ENCODE measurements around the gene PHLDB2. TPM values are rescaled to one million over a fixed set of nuclear protein-coding genes. Genes with fewer than 3 reads are reported as not detected.

The PHLDB2 gene
- total RNA-seq, 1 experiment from 2014 or later = 102 TPM

DNA sequence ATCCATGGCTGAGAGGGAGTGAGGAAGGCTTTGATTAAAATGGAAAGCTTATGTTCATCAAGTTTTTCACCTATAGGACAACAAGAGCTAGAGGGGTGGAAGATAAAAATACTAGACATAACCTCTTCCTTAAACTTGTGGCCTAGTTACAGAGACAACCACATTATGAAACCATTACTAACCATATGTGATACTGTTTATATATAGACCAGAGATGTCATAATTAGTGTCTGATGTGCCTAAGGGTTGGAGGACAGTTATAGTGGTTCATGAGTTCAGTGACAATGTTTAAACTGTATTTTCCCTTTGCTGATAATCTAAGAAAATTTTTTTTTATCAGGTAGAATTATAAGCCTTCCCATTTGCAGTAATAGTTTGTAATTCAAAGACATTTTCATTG lies 23.7 kb downstream of the PHLDB2 start:
- Histone ChIP-seq H3K4me3 (no peak overlapping the region), H3K36me3 (peaks cover 61% of the 10 kb centered on the region), H3K27me3 (no peaks in the 10 kb centered on the region), H3K27ac (no peak overlapping the region), H3K4me1 (no peaks in the 10 kb centered on the region), H3K9me3 (replicated peaks) (peaks cover 9% of the 10 kb centered on the region)
- no peak for DNase-seq

DNA sequence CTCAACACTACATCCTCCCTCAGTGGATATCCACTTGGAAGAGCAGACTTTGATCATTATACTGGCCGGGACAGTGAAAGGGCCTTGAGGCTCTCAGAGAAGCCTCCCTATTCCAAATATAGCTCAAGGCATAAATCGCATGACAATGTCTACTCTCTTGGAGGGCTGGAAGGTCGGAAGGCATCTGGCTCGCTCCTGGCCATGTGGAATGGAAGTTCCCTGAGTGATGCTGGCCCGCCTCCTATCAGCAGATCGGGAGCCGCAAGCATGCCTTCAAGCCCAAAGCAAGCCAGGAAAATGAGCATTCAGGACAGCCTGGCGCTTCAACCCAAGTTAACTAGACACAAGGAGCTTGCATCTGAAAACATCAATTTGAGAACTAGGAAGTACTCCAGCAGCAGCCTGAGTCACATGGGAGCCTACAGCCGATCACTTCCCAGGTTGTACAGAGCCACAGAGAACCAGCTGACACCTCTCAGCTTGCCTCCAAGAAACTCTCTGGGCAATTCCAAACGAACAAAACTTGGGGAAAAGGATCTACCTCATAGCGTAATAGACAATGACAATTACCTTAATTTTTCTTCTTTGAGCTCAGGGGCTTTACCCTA lies 25.4 kb downstream of the PHLDB2 start:
- no peaks in the 10 kb centered on the region for H3K27me3 ChIP-seq
- no peak overlapping the region for H3K27ac ChIP-seq
- peaks cover 5% of the 10 kb centered on the region; the same call in 1 of the 2 replicates for H3K9me3 ChIP-seq (replicated peaks)
- no peak overlapping the region for H3K4me3 ChIP-seq
- DNase-seq = no peak
- no peaks in the 10 kb centered on the region; the same call in 1 of the 2 replicates for H3K4me1 ChIP-seq
- H3K36me3 ChIP-seq = peaks cover 72% of the 10 kb centered on the region

DNA sequence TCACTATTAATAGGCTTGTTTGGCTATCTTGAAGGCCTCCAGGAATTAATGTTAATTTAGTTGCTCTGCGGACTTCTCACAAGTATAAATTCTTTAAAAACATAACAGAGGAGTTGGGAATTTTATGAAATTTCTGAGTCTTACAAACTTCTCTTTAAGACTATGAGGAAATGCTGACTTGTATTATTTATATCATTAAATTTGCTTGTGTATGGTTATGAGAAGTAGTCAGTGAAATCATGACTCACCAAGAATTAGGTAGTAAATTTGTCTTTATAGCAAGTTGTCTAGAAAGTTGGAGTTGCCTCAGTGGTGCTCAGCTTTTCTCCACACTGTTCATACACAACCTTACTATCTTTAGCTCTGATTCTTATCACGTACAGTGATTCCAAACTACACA lies 26.5 kb downstream of the PHLDB2 start:
- DNase-seq = no peak
- Histone ChIP-seq H3K27ac (no peak overlapping the region), H3K4me3 (no peak overlapping the region), H3K36me3 (peaks cover 81% of the 10 kb centered on the region), H3K27me3 (no peaks in the 10 kb centered on the region), H3K4me1 (no peaks in the 10 kb centered on the region; the same call in 1 of the 2 replicates), H3K9me3 (replicated peaks) (no peaks in the 10 kb centered on the region)

DNA sequence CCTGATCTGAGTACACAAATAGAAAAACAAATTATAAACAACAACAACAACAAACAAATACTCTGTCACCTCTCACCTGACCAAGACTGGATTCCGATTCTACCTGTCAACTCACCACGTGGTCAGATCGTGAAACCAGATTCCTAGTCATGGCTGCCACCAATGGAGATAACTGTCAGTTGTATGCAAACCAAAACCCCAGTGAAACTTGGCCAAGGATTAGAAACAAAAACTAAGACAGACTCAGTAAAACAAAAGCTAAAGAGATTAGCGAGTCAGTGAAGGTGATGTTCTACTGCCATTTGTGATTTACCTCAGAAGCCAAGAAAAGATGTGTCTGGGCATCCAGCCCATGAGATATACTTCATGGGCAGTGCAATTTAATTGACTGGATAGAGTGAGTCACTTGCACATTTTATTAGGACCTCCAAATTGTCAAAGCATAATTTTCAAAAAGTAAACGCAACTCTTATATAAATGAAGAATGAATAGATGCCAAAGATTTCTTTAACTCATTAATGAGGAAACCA lies 31.1 kb downstream of the PHLDB2 start:
- H3K27me3 ChIP-seq = no peaks in the 10 kb centered on the region
- no peak overlapping the region for H3K4me3 ChIP-seq
- H3K36me3 ChIP-seq = peaks cover 67% of the 10 kb centered on the region
- no peak for DNase-seq
- no peak overlapping the region for H3K27ac ChIP-seq
- H3K9me3 ChIP-seq (replicated peaks) = no peaks in the 10 kb centered on the region
- H3K4me1 ChIP-seq = no peaks in the 10 kb centered on the region; the same call in 1 of the 2 replicates

DNA sequence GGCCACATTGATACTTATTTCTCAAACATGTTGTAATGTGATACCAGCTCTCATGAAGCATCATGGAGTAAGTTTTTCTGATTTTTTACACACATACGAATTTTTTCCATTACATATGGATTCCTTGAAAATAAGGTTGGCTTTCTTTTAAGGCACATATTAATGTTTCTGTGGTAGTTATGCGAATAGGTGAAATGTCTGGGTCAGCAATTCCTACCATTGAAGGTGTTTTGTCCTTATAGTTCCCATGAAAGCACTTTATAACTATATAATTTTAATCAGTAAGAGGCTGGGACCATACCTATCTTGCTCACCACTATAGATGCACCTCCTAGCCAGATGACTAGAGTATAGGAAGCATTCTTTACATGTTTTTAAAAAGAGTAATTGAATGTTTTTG lies 33.0 kb downstream of the PHLDB2 start:
- no peak for DNase-seq
- Histone ChIP-seq H3K27ac (no peak overlapping the region), H3K4me1 (no peaks in the 10 kb centered on the region; the same call in 1 of the 2 replicates), H3K4me3 (no peak overlapping the region), H3K36me3 (peaks cover 48% of the 10 kb centered on the region), H3K9me3 (replicated peaks) (no peaks in the 10 kb centered on the region), H3K27me3 (no peaks in the 10 kb centered on the region)

DNA sequence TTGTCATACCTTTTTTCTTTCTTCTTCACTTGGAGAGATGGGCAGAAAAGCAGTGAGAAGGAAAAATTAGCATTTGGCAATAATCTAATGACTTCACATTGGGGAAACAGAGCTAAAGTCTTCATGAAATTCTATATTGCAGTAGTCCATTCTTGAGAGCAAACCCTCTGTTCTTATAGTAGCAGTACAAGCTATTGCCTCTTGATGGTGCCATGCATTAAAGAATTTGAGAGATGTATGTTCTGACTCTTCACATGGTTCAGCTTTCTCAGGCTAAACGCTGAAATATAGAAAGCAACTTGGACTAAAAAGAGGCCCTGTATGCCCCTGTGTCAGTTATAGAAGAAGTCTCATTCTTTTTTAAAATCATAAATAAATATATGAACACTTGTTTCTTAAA lies 36.0 kb downstream of the PHLDB2 start:
- Histone ChIP-seq H3K9me3 (replicated peaks) (no peaks in the 10 kb centered on the region), H3K4me3 (no peak overlapping the region), H3K27ac (no peak overlapping the region), H3K4me1 (no peaks in the 10 kb centered on the region), H3K27me3 (no peaks in the 10 kb centered on the region), H3K36me3 (peaks cover 34% of the 10 kb centered on the region)
- DNase-seq = peak in 1 of 2 experiments; percentile 52

DNA sequence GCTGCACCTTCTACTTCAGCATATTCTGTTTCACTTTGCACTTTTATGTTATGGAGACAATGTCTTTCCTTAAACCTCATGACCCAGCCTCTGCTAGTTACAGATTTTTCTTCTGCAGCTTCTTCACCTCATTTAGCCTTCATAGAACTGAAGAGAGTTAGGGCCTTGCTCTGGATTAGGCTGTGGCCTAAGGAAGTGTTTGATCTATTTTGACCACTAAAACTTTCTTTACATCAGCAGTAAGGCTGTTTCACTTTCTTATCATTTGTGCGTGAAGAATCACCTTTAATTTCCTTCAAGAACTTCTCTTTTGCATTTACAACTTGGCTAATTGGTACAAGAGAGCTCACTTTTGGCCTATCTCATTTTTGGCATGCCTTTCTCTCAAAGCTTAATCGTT lies 40.9 kb downstream of the PHLDB2 start:
- no peak overlapping the region for H3K27ac ChIP-seq
- no peaks in the 10 kb centered on the region for H3K27me3 ChIP-seq
- peaks cover 57% of the 10 kb centered on the region for H3K36me3 ChIP-seq
- no peaks in the 10 kb centered on the region for H3K9me3 ChIP-seq (replicated peaks)
- no peak overlapping the region for H3K4me3 ChIP-seq
- DNase-seq = no peak
- no peaks in the 10 kb centered on the region; the same call in 1 of the 2 replicates for H3K4me1 ChIP-seq

DNA sequence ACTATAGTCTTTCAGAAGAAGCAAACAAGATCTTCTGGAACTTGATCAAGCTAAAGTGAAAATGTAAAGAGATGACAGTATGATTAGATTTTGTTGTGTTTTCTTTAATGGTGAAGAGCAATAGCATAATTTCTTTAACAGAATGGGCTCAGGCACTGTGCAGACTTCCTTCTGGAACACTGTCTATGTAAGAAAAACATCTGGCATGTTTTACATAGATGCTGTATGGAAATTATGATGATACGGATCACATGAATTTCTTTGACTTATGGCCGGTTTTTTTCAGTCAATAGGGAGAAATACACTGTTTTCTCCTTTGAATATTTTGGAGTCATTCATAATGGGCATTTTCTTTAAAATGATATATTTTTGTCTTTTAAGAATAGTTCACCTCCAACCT lies 42.6 kb downstream of the PHLDB2 start:
- Histone ChIP-seq H3K27ac (no peak overlapping the region), H3K4me1 (no peaks in the 10 kb centered on the region; the same call in 1 of the 2 replicates), H3K9me3 (replicated peaks) (no peaks in the 10 kb centered on the region), H3K36me3 (peaks cover 67% of the 10 kb centered on the region), H3K27me3 (no peaks in the 10 kb centered on the region), H3K4me3 (no peak overlapping the region)
- no peak for DNase-seq

DNA sequence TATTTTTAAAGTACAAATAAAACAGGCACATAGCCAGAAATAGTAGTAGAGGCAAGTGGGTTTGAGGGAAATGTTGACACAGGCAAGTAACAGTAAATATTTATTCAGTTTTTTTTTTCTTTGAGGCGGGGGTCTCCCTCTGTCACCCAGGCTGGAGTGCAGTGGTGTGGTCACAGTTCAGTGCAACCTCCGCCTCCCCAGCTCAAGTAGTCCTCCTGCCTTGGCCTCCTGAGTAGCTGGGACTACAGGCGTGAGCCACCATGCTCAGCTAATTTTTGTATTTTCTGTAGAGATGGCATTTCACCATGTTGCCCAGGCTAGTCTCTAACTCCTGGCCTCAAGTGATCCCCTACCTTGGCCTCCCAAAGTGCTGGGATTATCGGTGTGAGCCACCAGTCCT lies 43.5 kb downstream of the PHLDB2 start:
- no peaks in the 10 kb centered on the region for H3K27me3 ChIP-seq
- H3K4me3 ChIP-seq = no peak overlapping the region
- H3K9me3 ChIP-seq (replicated peaks) = no peaks in the 10 kb centered on the region
- H3K36me3 ChIP-seq = peaks cover 66% of the 10 kb centered on the region
- H3K4me1 ChIP-seq = no peaks in the 10 kb centered on the region; the same call in 1 of the 2 replicates
- DNase-seq = no peak
- no peak overlapping the region for H3K27ac ChIP-seq

DNA sequence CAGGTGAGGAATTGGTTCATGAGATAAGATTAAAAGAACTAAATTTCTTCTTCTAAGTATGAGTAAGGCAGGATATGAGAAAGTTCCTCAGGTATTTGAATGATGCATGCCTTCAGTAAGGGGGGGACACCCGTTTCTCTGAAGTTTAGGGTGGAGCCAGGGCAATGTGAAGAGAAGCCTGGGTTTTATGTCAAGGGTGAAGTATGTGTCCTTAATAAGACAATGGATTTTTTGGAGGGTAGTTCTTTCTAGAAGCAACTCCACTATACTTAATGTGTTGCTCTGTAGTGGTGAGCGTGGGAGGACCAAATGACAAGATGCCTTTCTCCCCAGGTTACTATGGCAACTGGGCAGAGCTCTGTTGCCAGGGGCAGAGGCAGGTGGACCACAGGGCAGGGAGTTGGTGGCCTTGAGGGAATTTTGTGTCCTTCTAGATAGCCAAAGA lies 44.0 kb downstream of the PHLDB2 start:
- no peak for DNase-seq
- H3K4me3 ChIP-seq = no peak overlapping the region
- H3K4me1 ChIP-seq = no peaks in the 10 kb centered on the region; the same call in 1 of the 2 replicates
- H3K36me3 ChIP-seq = peaks cover 63% of the 10 kb centered on the region
- H3K27ac ChIP-seq = no peak overlapping the region
- H3K9me3 ChIP-seq (replicated peaks) = no peaks in the 10 kb centered on the region
- no peaks in the 10 kb centered on the region for H3K27me3 ChIP-seq

DNA sequence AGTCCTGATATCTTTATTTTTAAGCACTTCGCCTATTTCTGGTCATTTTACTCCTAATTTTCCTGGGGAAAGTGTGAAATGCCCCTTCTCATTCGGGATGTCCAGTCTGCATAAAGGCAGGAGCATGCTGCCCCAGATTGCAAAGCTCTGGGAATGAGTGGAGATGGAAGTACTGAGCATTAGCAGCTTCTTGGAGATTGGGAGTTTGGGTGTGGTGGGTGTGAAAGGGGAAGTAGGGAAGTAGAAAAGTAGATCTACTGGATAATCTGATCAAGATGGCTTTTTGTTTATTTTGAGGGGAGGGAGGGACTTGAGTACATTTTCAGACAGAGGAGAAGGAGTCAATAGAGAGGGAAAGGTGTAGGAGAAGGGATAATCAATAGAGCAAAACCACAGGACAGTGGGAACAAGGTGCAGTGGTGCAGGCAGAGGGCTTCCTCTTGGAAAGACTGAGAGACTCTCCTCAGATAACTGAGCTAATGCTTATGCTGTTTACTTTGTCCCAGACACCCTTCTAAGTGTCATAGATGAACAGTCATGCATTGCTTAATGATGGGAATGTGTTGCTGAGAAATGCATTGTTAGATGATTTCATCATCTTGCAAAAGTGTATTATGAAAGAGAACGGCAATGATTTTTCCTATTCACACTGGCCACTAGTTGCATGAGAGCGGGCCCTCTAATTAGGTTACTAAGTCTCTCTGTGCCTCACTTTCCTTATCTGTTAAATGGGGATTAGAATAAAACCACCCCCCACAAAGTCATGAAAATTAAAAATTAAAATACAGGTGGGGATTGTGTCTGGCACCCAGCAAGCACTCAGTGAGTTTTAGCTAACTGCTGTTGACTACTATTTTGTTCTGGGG lies 45.5 kb downstream of the PHLDB2 start:
- no peaks in the 10 kb centered on the region; the same call in 1 of the 2 replicates for H3K4me1 ChIP-seq

DNA sequence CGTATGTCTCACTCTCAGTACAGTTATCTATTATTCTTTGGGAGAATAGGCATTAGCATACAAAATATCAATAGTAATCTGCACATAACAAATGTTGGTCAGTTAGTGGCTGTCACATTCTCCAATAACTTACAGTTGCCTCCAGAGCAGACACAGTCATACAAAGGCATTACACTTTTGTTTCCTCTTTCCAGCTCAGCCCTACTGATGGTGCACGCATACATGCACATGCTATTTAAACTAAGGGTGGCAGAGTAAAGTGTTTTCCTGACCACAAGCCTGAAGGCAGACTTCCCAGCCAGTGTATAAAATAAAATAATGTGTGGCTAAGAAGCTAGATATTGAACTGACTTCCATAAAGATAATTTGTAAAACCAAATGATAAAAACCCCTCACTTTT lies 47.6 kb downstream of the PHLDB2 start:
- no peaks in the 10 kb centered on the region for H3K9me3 ChIP-seq (replicated peaks)
- DNase-seq = no peak

More for the DNA sequence above, 45.5 kb downstream of the PHLDB2 start:
- Histone ChIP-seq H3K36me3 (peaks cover 65% of the 10 kb centered on the region), H3K4me3 (no peak overlapping the region), H3K9me3 (replicated peaks) (no peaks in the 10 kb centered on the region), H3K27ac (no peak overlapping the region), H3K27me3 (no peaks in the 10 kb centered on the region)
- DNase-seq = no peak

DNA sequence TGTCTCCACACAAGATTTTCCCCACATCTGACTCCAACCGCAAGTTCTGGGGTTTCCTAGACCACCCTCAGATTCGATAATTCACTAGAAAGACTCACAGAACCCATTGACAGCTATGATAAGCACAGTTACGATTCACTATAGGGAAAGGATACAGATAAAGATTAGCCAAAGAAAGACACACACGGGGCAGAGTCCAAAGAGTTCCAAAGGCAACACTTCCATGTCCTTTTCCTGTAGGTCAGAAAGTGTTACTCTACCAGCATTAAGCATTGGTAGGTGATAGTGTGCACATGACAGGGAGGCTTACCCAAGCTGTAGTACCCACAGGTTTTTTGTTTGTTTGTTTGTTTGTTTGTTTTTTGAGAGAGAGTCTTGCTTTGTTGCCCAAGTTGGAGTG lies 48.1 kb downstream of the PHLDB2 start:
- Histone ChIP-seq H3K36me3 (peaks cover 49% of the 10 kb centered on the region), H3K27me3 (no peaks in the 10 kb centered on the region), H3K4me3 (no peak overlapping the region), H3K4me1 (peaks cover 6% of the 10 kb centered on the region), H3K9me3 (replicated peaks) (no peaks in the 10 kb centered on the region), H3K27ac (no peak overlapping the region)
- no peak for DNase-seq

More for the DNA sequence above, 47.6 kb downstream of the PHLDB2 start:
- Histone ChIP-seq H3K27ac (no peak overlapping the region), H3K36me3 (peaks cover 51% of the 10 kb centered on the region), H3K27me3 (no peaks in the 10 kb centered on the region), H3K4me3 (no peak overlapping the region), H3K4me1 (peaks cover 2% of the 10 kb centered on the region; the same call in 1 of the 2 replicates)

DNA sequence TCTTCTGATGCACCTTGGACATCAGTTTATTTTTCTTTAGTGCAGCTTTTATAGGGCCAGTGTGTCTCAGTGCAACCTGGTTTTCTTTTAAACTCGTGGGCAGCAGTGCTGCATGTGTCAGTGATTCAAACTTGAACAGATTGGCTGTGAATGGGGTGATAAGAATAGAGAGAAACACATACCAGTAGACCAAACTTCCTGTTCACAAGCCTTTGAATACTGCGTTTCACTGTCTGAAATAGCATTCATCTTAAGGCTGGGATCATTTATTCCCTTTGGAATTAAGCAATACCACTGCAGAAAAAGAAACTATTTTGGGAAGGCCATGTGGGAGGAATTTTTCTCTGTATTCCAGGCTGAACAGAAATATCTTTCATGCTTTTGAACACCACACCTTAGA lies 51.7 kb downstream of the PHLDB2 start:
- Histone ChIP-seq H3K27ac (no peak overlapping the region), H3K4me1 (peaks cover 27% of the 10 kb centered on the region), H3K9me3 (replicated peaks) (no peaks in the 10 kb centered on the region), H3K4me3 (no peak overlapping the region), H3K27me3 (no peaks in the 10 kb centered on the region), H3K36me3 (peaks cover 46% of the 10 kb centered on the region)
- DNase-seq = no peak

DNA sequence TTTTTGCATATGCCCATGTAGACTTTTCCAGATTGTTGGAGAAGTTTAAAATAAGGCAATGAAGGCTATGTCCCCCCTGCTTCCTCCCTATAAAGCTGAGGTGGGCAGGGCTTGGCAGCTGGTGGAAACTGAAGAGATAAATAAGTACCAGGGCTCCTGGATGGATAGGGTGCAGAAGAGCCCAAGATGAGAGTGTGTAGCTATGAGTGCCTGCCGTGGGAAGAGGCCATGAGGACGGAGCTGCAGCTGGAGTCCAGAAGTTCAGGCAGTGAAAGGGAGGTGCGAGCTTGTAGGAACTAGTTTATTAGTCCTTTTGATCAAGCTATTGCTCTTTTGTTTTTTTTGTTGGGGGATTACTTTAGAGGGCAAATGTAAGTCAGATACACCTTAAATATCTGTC lies 52.4 kb downstream of the PHLDB2 start:
- H3K36me3 ChIP-seq = peaks cover 42% of the 10 kb centered on the region
- H3K27me3 ChIP-seq = no peaks in the 10 kb centered on the region
- no peak overlapping the region for H3K27ac ChIP-seq
- no peaks in the 10 kb centered on the region for H3K9me3 ChIP-seq (replicated peaks)
- no peak overlapping the region for H3K4me3 ChIP-seq
- peaks cover 34% of the 10 kb centered on the region for H3K4me1 ChIP-seq
- DNase-seq = no peak

Measured in SJCRH30 (cell line).